CD4-positive, alpha-beta T cell treated with Interleukin-12 subunit alpha and Interleukin-12 subunit beta, for 1 hour (primary cell): ENCODE results near the gene NPNT.
"Not testable (repeated sequence)": the region's sequence is repeated elsewhere in the genome, so short reads cannot be mapped to it uniquely, and the experiment has no call there.

Experiments used
- DNase-seq: peaks from one replicate; pipeline ENCODE4 v3.0.0-alpha.2; 2020

NPNT gene, protein sequence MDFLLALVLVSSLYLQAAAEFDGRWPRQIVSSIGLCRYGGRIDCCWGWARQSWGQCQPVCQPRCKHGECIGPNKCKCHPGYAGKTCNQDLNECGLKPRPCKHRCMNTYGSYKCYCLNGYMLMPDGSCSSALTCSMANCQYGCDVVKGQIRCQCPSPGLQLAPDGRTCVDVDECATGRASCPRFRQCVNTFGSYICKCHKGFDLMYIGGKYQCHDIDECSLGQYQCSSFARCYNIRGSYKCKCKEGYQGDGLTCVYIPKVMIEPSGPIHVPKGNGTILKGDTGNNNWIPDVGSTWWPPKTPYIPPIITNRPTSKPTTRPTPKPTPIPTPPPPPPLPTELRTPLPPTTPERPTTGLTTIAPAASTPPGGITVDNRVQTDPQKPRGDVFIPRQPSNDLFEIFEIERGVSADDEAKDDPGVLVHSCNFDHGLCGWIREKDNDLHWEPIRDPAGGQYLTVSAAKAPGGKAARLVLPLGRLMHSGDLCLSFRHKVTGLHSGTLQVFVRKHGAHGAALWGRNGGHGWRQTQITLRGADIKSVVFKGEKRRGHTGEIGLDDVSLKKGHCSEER

DNA sequence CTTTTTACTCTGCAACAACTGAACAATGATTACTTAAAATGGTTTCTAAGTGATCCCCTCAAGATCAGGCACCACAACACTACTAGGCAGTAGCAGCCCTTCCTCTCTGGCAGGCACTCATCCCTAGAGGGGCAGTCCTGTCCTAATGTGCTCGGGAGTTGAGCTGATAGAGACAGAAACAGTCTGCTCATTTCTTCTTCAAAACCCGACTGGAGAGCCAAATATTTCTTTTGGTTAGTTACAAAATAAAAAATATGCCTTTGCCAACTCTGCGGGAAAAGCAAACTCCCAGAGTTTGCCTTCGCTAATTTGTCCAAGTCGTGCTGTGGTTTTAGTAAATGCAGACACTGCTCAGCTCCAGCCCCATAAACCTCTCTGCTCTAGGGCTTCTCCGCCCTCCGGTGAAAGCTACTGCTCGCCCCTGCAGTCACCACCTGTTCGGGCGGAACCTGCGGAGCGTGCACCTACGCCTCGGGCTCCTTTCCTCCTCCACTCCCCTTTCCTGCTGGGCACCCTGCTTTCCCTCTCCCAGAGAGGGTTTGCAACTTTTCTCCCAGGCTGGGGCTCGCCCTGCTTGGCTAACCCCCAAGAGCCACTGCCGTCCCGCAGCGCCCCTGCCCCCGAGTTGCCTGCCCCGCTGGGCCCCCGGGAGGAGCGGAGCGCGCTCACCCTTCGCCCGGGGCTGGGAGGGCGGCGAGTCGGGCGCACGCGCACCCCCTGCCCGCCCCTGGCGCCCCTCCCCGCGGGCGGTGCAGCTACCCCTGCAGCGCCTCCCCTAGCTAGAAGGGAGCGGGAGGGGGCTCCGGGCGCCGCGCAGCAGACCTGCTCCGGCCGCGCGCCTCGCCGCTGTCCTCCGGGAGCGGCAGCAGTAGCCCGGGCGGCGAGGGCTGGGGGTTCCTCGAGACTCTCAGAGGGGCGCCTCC, at the start of gene NPNT:
NPNT (plus strand) TSS at position 812 of the 923 bp plus-strand sequence. CDS start 182 bp downstream, outside the sequence.
- DNase-seq: no peak

GRCh38 chr4:105845559-105845958, 49.7 kb upstream of the NPNT start:
- no peak for DNase-seq

DNA sequence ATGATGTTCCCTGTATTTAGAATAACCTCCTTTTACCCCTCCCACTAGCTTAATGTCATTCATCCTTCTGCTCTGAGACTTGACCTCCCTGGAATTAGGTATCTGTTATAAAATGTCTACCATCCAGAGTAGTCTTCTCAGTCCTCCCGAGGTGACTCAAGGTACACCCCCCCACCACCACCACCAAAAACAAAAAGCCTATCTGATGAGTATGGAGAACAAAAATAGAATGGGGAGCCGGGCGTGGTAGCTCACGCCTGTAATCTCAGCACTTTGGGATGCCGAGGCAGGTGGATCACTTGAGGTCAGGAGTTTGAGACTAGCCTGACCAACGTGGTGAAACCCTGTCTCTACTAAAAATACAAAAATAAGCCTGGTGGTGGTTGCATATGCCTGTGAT, 46.9 kb upstream of the NPNT start:
- DNase-seq: not testable (repeated sequence)

- no peak for DNase-seq
Observed at GRCh38 chr4:105851196-105851595, 44.1 kb upstream of the NPNT start.

DNA sequence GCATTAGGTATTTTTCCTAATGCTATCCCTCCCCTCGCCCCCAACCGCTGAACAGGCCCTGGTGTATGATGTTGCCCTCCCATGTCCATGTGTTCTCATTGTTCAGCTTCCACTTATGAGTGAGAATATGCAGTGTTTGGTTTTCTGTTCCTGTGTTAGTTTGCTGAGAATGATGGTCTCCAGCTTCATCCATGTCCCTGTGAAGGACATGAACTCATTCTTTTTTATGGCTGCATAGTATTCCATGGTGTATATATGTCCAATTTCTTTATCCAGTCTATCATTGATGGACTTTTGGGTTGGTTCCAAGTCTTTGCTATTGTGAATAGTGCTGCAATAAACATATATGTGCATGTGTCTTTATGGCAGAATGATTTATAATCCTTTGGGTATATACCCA, 43.0 kb upstream of the NPNT start:
- not testable (repeated sequence) for DNase-seq

- no peak for DNase-seq
Observed at GRCh38 chr4:105858466-105859040, 36.7 kb upstream of the NPNT start.

- DNase-seq: no peak
Observed at GRCh38 chr4:105859233-105859632, 36.0 kb upstream of the NPNT start.

DNA sequence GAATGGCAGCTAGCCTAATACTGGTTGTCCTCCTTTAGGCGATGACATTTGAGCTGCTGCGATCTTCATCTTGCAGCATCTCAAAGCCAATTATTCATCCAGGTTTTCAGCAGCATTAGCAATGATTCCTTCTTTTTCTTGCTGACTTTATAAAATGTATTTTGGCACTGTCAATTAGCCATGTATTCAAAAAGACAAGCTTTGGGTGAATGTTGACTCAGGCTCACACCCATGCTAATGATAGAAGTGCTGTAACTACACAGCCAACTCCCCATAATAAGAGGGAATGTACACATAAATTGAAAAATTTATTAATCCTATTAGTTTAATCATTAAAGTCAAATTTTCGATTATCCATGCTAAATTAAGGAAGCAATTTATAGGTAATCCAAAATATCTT, 24.3 kb upstream of the NPNT start:
- DNase-seq: no peak

DNA sequence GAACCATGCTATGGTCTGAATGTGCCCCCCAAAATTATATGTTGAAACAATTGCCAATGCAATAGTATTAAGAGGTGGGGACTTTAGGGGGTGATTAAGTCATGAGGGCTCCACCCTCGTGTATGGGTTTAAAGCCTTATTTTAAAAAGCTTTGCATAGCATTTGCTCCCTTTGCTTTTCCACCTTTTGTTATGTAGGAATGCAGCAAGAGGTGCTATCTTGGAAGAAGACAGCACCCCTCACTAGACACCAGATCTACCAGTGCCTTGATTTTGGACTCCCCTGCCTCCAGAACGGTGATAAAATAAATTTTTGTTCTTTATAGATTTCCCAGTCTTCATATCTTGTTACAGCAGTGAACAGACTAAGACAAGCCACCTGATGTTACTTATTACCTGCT, 23.3 kb upstream of the NPNT start:
- no peak for DNase-seq

GRCh38 chr4:105875233-105875632, 20.0 kb upstream of the NPNT start:
- DNase-seq: no peak

DNA sequence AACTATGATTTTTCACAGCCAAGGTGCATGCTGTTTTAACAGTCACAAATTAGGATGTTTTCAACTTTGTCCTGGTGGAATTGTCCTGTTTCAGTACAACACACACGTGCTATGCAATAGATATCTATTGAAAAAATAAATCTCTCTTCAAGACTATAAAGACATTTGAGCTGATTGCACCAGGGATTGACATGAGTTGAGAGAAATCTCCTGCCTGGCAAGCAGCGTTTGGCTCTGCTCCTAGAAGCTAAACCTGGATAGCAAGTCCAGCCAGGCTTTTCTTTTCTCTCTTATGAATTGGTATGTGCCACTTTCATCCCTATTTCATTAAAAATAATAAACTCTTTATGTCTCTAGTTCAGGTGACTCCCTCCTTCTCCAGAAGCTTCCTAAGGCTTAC, 16.6 kb upstream of the NPNT start:
- no peak for DNase-seq

DNA sequence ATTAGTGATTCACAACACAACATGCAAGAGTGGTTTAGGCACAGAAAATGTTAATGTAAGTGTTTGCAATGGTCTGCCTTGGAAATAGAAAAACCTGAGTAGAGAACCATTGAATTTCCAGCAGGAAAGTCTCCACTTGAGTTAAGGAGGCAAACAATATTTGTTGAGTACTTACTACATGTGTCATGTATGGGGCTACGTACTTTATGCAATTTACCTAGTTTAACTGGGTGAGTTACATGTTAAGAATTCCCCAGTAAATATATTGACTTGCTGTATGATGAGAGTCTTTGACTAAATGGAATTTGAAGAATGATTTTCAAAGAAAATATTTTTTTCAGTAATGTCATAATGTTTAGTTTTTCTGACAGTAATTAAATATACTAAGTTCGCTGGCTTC, 7.8 kb upstream of the NPNT start:
- DNase-seq: no peak

DNA sequence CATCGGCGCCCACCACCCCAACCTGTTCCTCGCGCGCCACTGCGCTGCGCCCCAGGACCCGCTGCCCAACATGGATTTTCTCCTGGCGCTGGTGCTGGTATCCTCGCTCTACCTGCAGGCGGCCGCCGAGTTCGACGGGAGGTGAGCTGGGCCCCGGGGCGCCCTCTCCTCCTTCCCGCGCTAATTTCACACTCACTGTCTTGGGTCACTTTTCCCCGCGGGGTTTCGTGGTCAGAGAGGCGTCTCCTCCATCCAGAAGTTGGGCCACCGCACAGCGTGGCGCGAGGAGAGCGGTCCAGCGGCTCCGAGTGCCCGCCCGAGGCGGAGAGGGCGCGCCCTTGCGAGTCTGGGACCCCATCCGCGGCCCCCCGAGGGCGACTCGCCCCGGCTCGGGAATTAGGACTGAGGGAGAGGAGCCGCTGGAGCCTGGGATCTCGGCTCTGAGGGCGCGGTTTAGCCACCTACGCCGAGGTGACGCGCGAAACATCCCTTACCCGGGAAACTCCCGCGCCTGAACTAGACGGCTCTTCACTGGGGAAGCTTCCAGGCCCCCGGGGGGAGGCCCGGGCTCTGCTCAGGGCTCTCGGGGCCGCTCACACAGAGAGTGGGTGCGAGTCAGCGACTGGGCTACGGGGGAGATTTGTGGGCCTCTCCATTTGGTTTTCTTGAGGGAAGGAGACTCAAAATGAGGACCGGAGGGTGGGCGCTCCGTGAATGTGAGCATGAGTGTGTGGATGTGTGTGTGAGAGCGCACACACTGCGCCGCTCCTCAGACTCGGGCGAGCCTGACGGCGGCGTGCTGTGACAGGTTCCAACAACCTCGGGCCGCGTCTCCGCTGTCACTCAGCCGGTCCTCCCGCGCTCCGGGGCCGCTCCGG, 551 bp downstream of the NPNT start:
- no peak for DNase-seq

DNA sequence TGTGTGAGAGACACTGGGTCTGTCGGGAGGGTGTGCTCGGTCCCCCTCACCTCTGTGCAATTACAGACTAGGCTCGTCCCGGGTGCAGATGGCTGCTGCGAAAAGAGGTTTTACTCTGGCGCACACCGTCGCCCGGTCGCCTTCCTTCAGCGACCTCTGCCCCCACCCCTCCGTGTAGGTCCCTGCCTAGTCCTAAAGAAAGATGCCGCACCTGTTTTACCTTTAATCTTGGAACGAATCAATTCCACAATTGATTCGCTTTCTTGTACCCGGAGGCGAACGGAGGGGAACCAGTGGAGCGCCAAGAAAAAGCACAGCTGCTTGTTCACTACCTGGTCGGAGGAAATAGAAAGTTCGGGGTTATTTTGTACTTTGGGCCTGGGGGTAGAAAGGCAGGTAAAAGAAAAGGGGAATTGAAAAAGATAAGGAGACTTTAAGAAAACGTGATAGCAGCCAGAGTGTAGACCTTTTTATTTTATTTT, 1.2 kb downstream of the NPNT start:
- no peak for DNase-seq

DNA sequence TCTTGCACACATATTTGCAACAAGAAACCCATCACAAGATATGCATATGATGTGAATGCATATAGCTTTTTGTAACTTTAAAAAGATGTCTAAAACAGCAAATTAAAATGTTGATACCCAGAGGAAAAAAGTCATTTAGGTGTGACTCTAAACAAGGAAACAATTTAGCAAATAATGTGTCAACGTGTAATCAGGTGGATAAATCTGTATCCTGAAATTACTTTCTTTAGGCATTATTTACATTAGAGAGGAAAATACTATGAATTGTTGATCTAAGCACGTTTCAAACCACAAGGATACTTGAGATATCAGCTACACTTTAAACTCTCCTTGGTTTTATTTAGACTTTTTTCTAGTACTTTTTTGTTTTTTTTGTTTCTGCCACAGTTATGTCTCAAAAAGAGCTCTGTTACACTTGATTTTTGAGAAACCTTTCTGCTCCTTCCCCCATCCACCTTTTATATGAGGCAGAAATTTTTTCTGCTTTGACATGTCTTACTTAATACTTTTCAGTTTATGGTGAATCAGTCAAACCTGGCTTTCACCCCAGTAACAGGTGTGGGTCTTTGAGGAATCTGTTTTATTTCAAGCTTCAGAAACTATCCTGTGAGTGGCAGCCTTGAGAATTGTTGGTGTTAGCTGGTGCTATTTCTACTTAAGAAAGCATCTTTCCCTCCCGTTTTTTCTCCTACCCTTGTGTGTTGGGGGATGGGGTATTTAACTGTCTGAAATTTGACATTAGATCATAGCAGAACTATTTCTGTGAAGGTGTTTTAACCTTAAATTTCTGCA, 1.9 kb downstream of the NPNT start:
- no peak for DNase-seq

DNA sequence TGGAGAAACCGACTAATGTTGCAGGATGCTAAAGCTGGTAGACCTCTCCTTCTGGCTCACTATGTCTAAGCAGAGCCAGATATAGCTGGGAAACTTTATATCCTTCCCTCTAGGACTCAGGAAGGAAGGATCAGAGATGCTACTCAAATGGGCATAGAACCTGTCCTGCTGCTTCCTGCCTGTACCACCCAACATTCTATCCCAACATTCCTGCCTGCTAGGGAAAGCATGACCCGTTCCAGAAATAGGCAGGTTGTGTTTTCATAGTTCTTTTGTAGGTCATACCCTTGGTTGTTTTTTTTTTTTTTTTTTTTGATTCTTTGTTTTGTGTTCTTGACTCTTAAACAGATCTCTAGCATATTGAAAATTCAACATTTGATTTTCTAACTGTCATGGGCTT, 5.3 kb downstream of the NPNT start:
- DNase-seq: no peak

DNA sequence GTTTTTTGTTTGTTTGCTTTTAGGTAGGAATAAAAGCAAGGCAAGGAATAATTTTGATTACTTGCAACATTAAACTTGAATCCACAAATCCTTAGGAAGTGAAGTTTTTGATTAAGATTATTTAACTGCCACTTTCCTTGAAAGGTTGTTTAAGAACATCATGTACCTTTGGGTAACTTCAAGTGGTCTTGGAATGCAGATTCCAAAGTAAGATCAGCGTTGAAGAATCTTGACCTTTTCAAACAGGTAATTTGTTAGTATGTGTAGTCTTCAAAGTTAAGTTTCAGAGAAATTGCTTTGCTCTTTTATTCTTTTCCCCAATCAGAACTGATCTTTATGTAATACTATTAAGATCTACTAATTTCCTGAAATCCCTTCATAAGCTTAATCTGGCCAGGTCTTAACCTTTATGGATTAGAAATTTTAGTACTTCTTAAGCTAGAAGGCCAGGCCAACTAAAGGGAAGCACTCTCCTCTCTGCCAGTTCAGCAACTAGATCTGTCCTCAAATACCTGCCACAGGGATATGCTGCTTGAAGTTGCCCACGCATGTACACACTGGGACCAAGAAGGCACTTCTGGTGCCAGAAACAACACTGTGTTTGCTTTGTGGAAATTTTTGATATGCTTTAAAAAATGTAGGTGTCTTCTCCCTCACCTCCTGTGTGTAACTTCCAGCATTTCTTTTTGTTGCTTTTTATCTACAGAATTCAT, 7.4 kb downstream of the NPNT start:
- DNase-seq: no peak

DNA sequence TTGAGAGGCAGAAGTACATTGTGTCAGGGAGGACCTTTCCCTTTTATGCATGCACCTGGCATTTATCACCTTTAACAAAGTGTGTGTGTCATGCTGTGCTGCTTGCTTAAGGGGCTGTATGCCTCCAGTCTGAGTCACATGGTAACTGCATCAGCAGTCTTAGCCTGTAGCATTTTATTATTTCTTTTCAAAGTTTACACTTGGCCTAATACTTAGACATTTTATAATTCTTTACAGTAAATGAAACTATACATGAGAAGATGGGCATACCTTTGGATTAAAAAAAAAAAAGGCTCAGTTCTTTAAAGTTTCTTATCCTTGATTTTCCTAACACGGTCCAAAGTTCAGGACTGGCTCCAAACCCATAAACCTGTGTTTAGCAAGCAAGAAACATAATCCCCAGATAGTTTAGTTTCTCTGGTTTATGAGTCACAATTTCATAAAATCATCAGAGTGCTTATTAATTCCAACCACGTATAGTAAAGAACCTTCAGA, 14.6 kb downstream of the NPNT start:
- DNase-seq: no peak

DNA sequence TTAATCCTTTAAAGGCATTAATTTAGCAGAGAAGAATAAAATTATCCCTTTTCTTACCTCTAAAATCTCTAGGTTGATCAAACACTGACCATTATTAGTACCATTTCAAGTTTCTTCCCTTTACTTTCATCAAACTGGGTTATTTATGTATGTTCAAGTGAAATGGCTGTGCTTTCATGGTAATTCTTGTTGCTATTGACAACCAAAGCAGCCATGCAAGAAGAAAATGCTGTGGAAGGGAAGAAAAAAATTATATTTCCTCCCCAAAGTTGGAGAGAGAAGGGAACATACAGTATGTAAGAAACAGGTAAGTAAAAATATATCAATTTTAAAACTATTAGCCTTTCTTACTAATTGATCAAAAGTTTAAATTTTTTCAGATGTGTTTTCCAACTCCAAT, 16.2 kb downstream of the NPNT start:
- DNase-seq: no peak

GRCh38 chr4:105912633-105913032, 17.4 kb downstream of the NPNT start:
- DNase-seq: no peak
